ENCODE measurements around the gene PPP2R2C.

Gene PPP2R2C

DNA sequence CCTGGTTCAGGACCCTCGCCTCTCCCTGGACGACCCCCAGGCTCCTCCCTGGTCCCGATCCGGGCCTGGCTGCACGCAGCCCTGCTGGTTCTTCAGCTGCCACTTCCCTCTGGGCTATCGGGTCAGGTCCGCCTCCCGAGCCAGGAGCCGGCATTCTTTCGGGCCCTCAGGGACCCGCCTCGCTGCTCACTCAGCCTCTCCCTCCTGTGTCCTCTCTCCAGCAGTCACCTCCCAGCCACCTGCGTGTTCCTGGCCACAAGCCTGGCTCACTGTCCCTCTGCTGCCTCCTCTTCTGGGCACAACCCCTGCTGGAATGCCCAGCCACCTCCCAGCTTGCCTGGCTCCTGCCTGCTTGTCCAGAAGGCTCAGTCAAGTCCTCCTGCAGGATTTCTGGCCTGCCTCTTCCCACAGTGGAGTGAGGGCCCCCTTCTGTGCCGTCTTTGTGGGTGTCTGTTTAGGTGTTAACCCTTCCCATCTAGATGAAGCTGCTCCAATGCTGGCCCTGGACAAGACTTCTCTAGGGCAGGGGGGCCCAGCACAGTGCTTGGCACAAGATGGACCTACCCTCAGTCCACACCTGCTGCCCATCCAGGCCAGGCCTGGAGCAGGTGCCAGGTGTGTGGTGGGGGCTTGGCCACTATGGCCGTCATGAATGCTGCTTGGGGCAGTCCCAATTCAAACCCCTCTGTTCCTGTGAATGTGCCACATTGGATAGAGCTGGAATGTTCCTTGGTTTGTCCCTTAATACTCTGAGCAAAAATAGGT is 200.5 kb downstream of the PPP2R2C start:
- DNase-seq (ENCODE audit: low read depth in 2 of 2): no peak

GRCh38 chr4:6271206-6271605 is 201.2 kb downstream of the PPP2R2C start:
- DNase-seq (ENCODE audit: low read depth in 2 of 2): no peak

GRCh38 chr4:6270636-6271121 is 201.7 kb downstream of the PPP2R2C start:
- no peak for DNase-seq (ENCODE audit: low read depth in 2 of 2)
